ENCODE results near the gene MCM6.
"Not testable (repeated sequence)": the region's sequence is repeated elsewhere in the genome, so short reads cannot be mapped to it uniquely, and the experiment has no call there.

MCM6 gene

DNA sequence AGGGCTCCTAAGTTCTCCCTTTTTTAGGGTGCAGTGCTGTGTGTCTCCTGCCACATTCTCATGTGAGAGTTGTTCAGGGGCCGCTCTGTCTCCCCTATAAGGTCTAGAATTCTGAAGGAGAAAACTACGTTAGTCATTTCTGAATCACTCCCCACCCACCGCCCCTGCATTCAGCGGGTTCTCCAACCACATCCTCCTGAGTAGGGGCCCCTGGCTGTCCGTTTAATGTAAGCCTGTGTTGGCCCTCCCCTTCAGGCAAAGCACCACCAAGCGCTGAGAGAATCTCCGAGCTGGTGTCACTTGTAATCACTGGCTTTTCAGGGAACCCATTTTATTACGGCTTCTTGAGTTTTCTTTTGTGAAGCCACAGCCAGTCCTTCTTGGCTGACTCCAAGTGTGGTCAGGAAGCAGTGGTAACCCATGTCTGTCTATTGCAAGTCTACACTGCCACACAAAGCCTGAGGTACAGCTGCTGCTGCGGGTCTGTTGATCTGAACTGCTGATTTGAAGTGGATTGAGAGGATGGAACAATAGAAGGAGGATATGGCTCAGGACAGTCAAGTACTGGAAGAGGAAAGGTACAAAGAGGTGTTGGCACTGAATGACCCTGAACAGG, 56.1 kb downstream of the MCM6 start:
- TF ChIP-seq, protein P1, sequence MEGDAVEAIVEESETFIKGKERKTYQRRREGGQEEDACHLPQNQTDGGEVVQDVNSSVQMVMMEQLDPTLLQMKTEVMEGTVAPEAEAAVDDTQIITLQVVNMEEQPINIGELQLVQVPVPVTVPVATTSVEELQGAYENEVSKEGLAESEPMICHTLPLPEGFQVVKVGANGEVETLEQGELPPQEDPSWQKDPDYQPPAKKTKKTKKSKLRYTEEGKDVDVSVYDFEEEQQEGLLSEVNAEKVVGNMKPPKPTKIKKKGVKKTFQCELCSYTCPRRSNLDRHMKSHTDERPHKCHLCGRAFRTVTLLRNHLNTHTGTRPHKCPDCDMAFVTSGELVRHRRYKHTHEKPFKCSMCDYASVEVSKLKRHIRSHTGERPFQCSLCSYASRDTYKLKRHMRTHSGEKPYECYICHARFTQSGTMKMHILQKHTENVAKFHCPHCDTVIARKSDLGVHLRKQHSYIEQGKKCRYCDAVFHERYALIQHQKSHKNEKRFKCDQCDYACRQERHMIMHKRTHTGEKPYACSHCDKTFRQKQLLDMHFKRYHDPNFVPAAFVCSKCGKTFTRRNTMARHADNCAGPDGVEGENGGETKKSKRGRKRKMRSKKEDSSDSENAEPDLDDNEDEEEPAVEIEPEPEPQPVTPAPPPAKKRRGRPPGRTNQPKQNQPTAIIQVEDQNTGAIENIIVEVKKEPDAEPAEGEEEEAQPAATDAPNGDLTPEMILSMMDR (IDR thresholded peaks at IDR 0.05; ENCODE audit: control insufficient read depth, insufficient read depth, low read depth, low read length, missing control alignments): no peak
- H3K4me3 ChIP-seq (ENCODE audit: control insufficient read depth, low read depth, low read length): no peak overlapping the region
- DNase-seq (ENCODE audit: low read depth): no peak

DNA sequence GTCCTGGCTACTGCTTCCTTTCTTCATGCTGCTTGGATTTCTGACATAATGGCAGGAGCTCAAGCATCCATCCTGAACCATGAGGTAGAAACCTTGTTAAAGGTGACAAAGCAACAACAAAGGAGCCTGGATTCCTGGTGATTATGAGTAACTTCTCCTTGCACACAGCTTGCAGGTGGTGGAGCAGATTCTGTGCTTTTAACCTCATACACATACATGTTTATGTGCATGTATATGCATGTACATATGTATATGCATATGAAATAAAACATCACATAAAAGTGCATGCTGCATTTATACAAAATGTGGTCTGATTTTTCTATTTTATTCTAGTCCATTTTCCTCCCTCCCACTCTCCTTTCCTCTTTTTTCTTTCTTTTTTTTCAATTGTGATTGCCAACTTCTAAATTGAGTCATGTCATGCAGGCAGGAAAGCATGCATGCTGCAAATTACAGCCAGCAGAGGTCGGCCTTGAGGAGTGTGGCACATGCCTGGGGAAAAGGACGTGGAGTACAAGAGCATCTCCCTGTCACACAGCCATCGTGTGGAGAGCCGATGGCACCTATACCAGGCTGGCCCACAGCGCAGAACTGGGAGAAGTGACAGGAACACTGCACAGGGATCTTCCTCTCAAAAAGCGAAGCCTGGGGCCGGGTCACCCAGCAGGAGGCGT, 57.2 kb downstream of the MCM6 start:
- H3K4me3 ChIP-seq (ENCODE audit: control insufficient read depth, low read depth, low read length): no peak overlapping the region
- DNase-seq (ENCODE audit: low read depth): no peak
- TF ChIP-seq, protein P1 (IDR thresholded peaks at IDR 0.05; ENCODE audit: control insufficient read depth, insufficient read depth, low read depth, low read length, missing control alignments): peak; percentile 65

DNA sequence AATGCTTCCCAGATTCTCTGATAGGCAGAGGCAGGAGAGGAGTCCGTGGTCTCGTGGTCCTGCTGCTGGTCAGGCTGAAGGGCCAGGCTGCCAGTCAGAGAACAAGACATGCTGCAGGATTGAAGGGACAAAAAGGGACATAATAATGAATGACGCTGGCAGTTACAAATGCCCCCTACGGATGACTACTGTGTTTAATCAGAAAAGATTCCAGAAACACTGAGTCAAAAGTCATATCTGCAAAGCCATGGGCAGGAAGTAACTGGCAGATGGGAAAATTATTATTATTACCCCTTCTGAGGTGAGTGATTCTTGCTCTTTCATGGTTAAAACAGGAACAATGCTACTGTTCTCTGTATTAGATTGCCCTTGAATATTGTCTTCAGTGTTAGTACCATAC, 58.3 kb downstream of the MCM6 start:
- no peak for DNase-seq (ENCODE audit: low read depth)
- no peak overlapping the region for H3K4me3 ChIP-seq (ENCODE audit: control insufficient read depth, low read depth, low read length)
- TF ChIP-seq, protein P1 (IDR thresholded peaks at IDR 0.05; ENCODE audit: control insufficient read depth, insufficient read depth, low read depth, low read length, missing control alignments): no peak

DNA sequence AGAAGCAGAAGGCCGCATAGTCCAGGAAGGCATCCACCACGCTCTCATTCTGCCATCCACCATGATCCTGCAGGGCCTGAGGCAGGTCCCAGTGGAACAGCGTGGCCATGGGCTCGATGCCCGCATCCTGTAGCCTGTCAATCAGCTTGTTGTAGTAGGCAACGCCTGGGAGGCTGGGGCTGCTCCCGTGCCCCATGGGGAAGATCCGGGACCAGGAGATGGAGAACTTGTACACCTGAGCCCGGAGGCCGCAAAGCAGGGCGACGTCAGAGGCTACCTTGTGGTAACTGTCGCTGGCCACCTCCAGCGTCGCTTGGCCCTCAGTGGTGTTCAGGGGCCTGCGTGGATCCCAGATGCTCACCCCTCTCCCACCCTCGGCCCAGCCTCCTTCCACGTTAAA, 58.8 kb downstream of the MCM6 start:
- TF ChIP-seq, protein P1 (IDR thresholded peaks at IDR 0.05; ENCODE audit: control insufficient read depth, insufficient read depth, low read depth, low read length, missing control alignments): no peak
- no peak for DNase-seq (ENCODE audit: low read depth)
- H3K4me3 ChIP-seq (ENCODE audit: control insufficient read depth, low read depth, low read length): no peak overlapping the region

DNA sequence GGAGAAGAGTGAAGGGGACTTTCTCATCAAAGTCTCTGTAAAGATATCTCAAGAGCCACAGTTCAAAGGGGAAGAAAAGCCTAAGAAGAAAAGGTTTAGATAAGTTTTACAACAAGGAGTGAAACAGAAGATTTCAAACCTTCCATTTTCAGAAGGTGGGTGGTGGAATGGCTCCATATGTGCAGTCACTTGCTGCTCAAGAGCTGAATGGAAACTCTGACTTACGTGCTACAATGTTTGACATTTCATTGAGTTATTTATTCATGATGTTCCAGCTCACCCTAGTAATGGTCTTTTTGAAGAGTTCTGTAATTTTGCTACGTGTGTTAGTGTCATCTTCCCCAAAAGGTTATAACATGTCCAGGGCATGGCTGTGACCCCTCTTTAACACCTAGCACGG, 61.0 kb downstream of the MCM6 start:
- H3K4me3 ChIP-seq (ENCODE audit: control insufficient read depth, low read depth, low read length): no peak overlapping the region
- TF ChIP-seq, protein P1 (IDR thresholded peaks at IDR 0.05; ENCODE audit: control insufficient read depth, insufficient read depth, low read depth, low read length, missing control alignments): no peak
- DNase-seq (ENCODE audit: low read depth): no peak

DNA sequence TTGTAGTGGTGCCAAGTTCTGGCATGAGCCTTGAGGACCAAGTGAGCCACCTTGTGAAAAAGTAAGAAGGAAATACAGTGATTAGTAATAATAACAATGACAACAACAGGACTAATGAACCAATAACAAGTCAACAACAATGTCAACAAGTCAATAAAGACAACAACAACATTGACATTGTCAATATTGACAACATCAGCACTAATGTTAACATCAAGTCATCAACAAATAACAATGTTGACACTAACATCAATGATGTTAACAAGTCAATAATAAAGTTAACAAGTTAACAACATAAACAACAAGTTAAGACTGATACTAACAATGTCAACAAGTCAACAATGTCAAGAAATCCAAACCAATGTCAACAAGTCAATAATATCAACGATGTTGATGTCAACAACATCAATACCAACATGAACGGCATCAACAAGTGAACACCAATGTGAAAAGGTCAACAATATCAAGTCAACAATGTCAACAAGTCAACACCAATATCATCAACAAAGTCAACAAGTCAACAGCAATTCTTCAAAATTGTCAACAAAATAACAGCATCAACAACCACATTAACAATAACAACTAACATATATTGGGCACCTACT, 63.2 kb downstream of the MCM6 start:
- no peak overlapping the region for H3K4me3 ChIP-seq (ENCODE audit: control insufficient read depth, low read depth, low read length)
- TF ChIP-seq, protein P1 (IDR thresholded peaks at IDR 0.05; ENCODE audit: control insufficient read depth, insufficient read depth, low read depth, low read length, missing control alignments): no peak
- DNase-seq (ENCODE audit: low read depth): no peak

DNA sequence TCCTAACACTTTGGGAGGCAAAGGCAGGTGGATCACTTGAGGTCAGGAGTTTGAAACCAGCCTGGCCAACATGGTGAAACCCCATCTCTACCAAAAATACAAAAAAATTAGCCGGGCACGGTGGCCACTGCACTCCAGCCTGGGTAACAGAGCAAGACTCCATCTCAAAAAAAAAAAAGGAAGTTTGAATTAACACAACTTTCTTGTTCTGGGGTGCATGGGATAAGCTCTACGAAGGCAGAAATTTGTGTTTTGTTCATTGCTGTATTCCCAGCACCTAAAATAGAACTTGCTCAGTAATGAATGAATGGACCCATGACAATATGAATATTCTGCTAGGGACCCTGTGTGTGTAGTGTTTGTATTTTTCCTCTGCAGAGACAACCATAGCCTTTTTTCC, 68.4 kb downstream of the MCM6 start:
- H3K4me3 ChIP-seq (ENCODE audit: control insufficient read depth, low read depth, low read length); DNase-seq (ENCODE audit: low read depth): not testable (repeated sequence)

Data from AG09309 (cell line).